Measurements from ENCODE around the gene COMMD4. TPM values are rescaled to one million over a fixed set of nuclear protein-coding genes. Genes with fewer than 3 reads are reported as not detected.

Gene COMMD4
- total and polyA plus RNA-seq, 2 of the 8 experiments (the other 6 are each of a cell fraction or from before 2014, with no cell fraction given), result 131 to 236 TPM

- H3K36me3 ChIP-seq (ENCODE audit: control insufficient read depth in 2 of 4, insufficient read depth in 4 of 4, low read length in 3 of 4), result no peaks in the 10 kb centered on the region
- H2AK5ac ChIP-seq (ENCODE audit: low read depth, low read length), result no peak overlapping the region
- H4K5ac ChIP-seq (ENCODE audit: insufficient read length, low read depth, low read length), result no peak overlapping the region
- no peaks in the 10 kb centered on the region for H3K4me1 ChIP-seq (replicated peaks in 1 of 4; ENCODE audit: control insufficient read depth in 3 of 4, insufficient read depth in 4 of 4, low read length in 3 of 4)
- no peak overlapping the region for H4K91ac ChIP-seq (replicated peaks; ENCODE audit: insufficient read length, low read length)
- no peak overlapping the region for H3K18ac ChIP-seq (ENCODE audit: extremely low read depth, low read length)
- H4K20me1 ChIP-seq (replicated peaks in 1 of 2; ENCODE audit: control insufficient read depth in 1 of 2, insufficient read depth in 2 of 2, low read length in 2 of 2), result no peaks in the 10 kb centered on the region
- H3K4ac ChIP-seq (replicated peaks; ENCODE audit: insufficient read length, low read depth, low read length), result no peak overlapping the region
- DNase-seq (ENCODE audit: low read depth in 1 of 2, low spot score in 2 of 2), result no peak
- FAIRE-seq, result no peak
- no peak overlapping the region for H3K14ac ChIP-seq (ENCODE audit: insufficient read length)
- H3K27me3 ChIP-seq (replicated peaks in 1 of 4; ENCODE audit: control insufficient read depth in 3 of 4, extremely low read depth in 1 of 4, insufficient read depth in 3 of 4, low read length in 3 of 4), result no peaks in the 10 kb centered on the region
- no peak overlapping the region; the same call in 1 of the 2 replicates for H4K8ac ChIP-seq (ENCODE audit: extremely low read depth, insufficient read depth, low read length)
- no peak overlapping the region for H2AFZ ChIP-seq (ENCODE audit: low read length)
- H2BK12ac ChIP-seq (ENCODE audit: low read depth, low read length), result no peak overlapping the region
- H3K23ac ChIP-seq (ENCODE audit: insufficient read length), result no peak overlapping the region
- H3K4me2 ChIP-seq (ENCODE audit: insufficient read depth in 1 of 2, low read depth in 2 of 2, low read length in 2 of 2), result no peak overlapping the region
- no peaks in the 10 kb centered on the region for H3K79me1 ChIP-seq (ENCODE audit: low read depth, low read length)
- ChIA-PET CTCF (ENCODE audit: partially characterized antibody) (interaction anchor here (0.6 to 2.4 kb wide), 7 partner anchors 9 to 343 kb away, joined by 3 to 12 read pairs (median 3); no protein-coding TSS in a partner anchor), POLR2A (ENCODE audit: partially characterized antibody) (interaction anchor here (1.0 to 1.2 kb wide), 2 partner anchors 25 to 39 kb away, joined by 3 read pairs; no protein-coding TSS in a partner anchor)
- TF ChIP-seq KDM5A (IDR thresholded peaks at IDR 0.05; ENCODE audit: low read length) (no peak), RAD21 (IDR thresholded peaks at IDR 0.05 in 1 of 2, conservative IDR thresholded peaks at IDR 0.05 in 1 of 2; ENCODE audit: low read depth in 2 of 2, low read length in 2 of 2) (peak in 1 of 2 experiments; percentile 17; a peak in 1 of 4 replicates)
- no peak overlapping the region for H2BK120ac ChIP-seq (replicated peaks; ENCODE audit: low read depth, low read length)
- H3K23me2 ChIP-seq (ENCODE audit: low read depth, low read length), result no peaks in the 10 kb centered on the region
- H3K9ac ChIP-seq (replicated peaks in 1 of 4; ENCODE audit: extremely low read depth in 1 of 4, low read depth in 3 of 4, low read length in 3 of 4), result no peak overlapping the region
- WGBS, 2 experiments (ENCODE audit: extremely low coverage in 1 of 2, insufficient coverage in 1 of 2, insufficient read length in 1 of 2, insufficient replicate concordance in 2 of 2, low coverage in 1 of 2, low lambda C conversion rate in 2 of 2, missing lambda C conversion rate in 1 of 2), result 86% methylated on average over 10 of the region's 10 CpGs; no CpG with 5 or more reads in 1 of the 2 experiments
- no peaks in the 10 kb centered on the region for H3K79me2 ChIP-seq (ENCODE audit: control insufficient read depth in 1 of 2, insufficient read depth in 2 of 2, low read length in 2 of 2)
- no peaks in the 10 kb centered on the region for H3K9me3 ChIP-seq (ENCODE audit: insufficient read depth in 2 of 2, low read depth in 1 of 2, low read length in 1 of 2)
- no peak overlapping the region for H3K27ac ChIP-seq (ENCODE audit: low read depth, low read length)
- H3K4me3 ChIP-seq (ENCODE audit: extremely low read depth in 1 of 4, insufficient read depth in 2 of 4, low read depth in 3 of 4, low read length in 4 of 4), result no peak overlapping the region
- no peak overlapping the region for H3K56ac ChIP-seq (replicated peaks; ENCODE audit: insufficient read length, low read depth, low read length)
- no peak overlapping the region for H2BK5ac ChIP-seq (ENCODE audit: low read depth, low read length)
- H2BK20ac ChIP-seq (ENCODE audit: low read length), result no peak overlapping the region
- H2BK15ac ChIP-seq (ENCODE audit: low read length), result no peak overlapping the region
Observed at GRCh38 chr15:75328493-75329314, 7.2 kb upstream of the COMMD4 start.
